HG02759 (cell line): Measurements from ENCODE around the gene LRRC72.
"Not testable (repeated sequence)": the region's sequence is repeated elsewhere in the genome, so short reads cannot be mapped to it uniquely, and the experiment has no call there.

Experiments
- ATAC-seq: cut with Tn5 transposase; IDR thresholded peaks from one replicate; pipeline ENCODE4 v1.9.1; 2021; ENCODE audit warnings: mild to moderate bottlenecking, moderate library complexity; ENCODE audit not compliant: unreplicated experiment

The LRRC72 gene

GRCh38 chr7:16526742-16527540 is at the start of gene LRRC72:
TSS of gene LRRC72 (plus strand) at chr7:16526825. CDS start at chr7:16526953, 128 bp downstream.
- no peak for ATAC-seq

GRCh38 chr7:16479161-16479560 is 47.5 kb upstream of the LRRC72 start:
- ATAC-seq, result no peak

GRCh38 chr7:16479591-16479990 is 47.0 kb upstream of the LRRC72 start:
- ATAC-seq, result no peak

GRCh38 chr7:16484453-16485158 is 42.0 kb upstream of the LRRC72 start:
- ATAC-seq, result no peak

GRCh38 chr7:16491148-16491547 is 35.5 kb upstream of the LRRC72 start:
- no peak for ATAC-seq

GRCh38 chr7:16492513-16493062 is 34.0 kb upstream of the LRRC72 start:
- no peak for ATAC-seq

- no peak for ATAC-seq
These were observed 33.4 kb upstream of the LRRC72 start for GRCh38 chr7:16493266-16493665.

- no peak for ATAC-seq
These were observed 32.1 kb upstream of the LRRC72 start for GRCh38 chr7:16494551-16494950.

GRCh38 chr7:16494955-16495719 is 31.5 kb upstream of the LRRC72 start:
- no peak for ATAC-seq

- ATAC-seq, result no peak
These were observed 28.5 kb upstream of the LRRC72 start for GRCh38 chr7:16498122-16498521.

- no peak for ATAC-seq
These were observed 24.3 kb upstream of the LRRC72 start for GRCh38 chr7:16502303-16502702.

GRCh38 chr7:16504019-16504418 is 22.6 kb upstream of the LRRC72 start:
- ATAC-seq, result no peak

GRCh38 chr7:16506422-16506821 is 20.2 kb upstream of the LRRC72 start:
- not testable (repeated sequence) for ATAC-seq

- ATAC-seq, result no peak
These were observed 16.8 kb upstream of the LRRC72 start for GRCh38 chr7:16509829-16510228.

GRCh38 chr7:16511314-16511713 is 15.3 kb upstream of the LRRC72 start:
- no peak for ATAC-seq

- ATAC-seq, result no peak
These were observed 14.5 kb upstream of the LRRC72 start for GRCh38 chr7:16512097-16512496.

- ATAC-seq, result no peak
These were observed 12.4 kb upstream of the LRRC72 start for GRCh38 chr7:16514271-16514670.

GRCh38 chr7:16514729-16515128 is 11.9 kb upstream of the LRRC72 start:
- no peak for ATAC-seq

- no peak for ATAC-seq
These were observed 10.6 kb upstream of the LRRC72 start for GRCh38 chr7:16515785-16516685.

- ATAC-seq, result not testable (repeated sequence)
These were observed 6.6 kb upstream of the LRRC72 start for GRCh38 chr7:16519985-16520384.
